Calu3 (cell line): ENCODE measurements around the gene KCND3. TPM values are rescaled to one million over a fixed set of nuclear protein-coding genes. Genes with fewer than 3 reads are reported as not detected.

Experiments
- BruUV-seq: library from RNA; stranded (reverse); fragments of 400-500 nt; replicated peaks from 2 replicates; lab custom pipeline; 2021; lab: Mats Ljungman, UMichigan
- CTCF ChIA-PET: fragments of 300-600 bp; sonication (Branson Sonifier 250); formaldehyde crosslinking; loops from one replicate; lab custom pipeline; 2022; ENCODE audit warnings: antibody characterized with exemption; lab: Charles Lee
- DNase-seq: peaks from one replicate; pipeline ENCODE4 v3.0.0; 2022
- H3K27ac Mint-ChIP-seq: one replicate; pipeline ENCODE4 v1.8.0; 2022; ENCODE audit warnings: mixed read lengths; ENCODE audit not compliant: unreplicated experiment
- H3K27me3 Mint-ChIP-seq: one replicate; pipeline ENCODE4 v1.8.0; 2022; ENCODE audit warnings: mixed read lengths; ENCODE audit not compliant: unreplicated experiment
- H3K36me3 Mint-ChIP-seq: one replicate; pipeline ENCODE4 v1.8.0; 2022; ENCODE audit warnings: mild to moderate bottlenecking, moderate library complexity, mixed read lengths; ENCODE audit not compliant: insufficient read depth, unreplicated experiment
- H3K4me1 Mint-ChIP-seq: one replicate; pipeline ENCODE4 v1.8.0; 2022; ENCODE audit warnings: mild to moderate bottlenecking, low read depth, mixed read lengths; ENCODE audit not compliant: unreplicated experiment
- H3K4me3 Mint-ChIP-seq: one replicate; pipeline ENCODE4 v1.8.0; 2022; ENCODE audit warnings: mild to moderate bottlenecking, low read depth, moderate library complexity, mixed read lengths; ENCODE audit not compliant: unreplicated experiment
- H3K9me3 Mint-ChIP-seq: one replicate; pipeline ENCODE4 v1.8.0; 2022; ENCODE audit warnings: low read depth, mixed read lengths; ENCODE audit not compliant: unreplicated experiment
- intact Hi-C: fragments of 100-400 bp; cut with micrococcal nuclease; formaldehyde crosslinking; loops from one replicate; pipeline ENCODE4 v1.10.0; 2022; ENCODE audit not compliant: unreplicated experiment
- total RNA-seq: library from RNA; stranded (reverse); gene quantifications from 2 replicates; pipeline ENCODE4 v1.2.3, GENCODE V29; 2022
- TF ChIP-seq, protein P1 (sequence below): fragments of 200-600 bp; IDR thresholded peaks from one replicate; pipeline ENCODE4 v1.8.0; 2022; ENCODE audit warnings: antibody characterized with exemption; ENCODE audit not compliant: unreplicated experiment

Gene KCND3
- total RNA-seq, 1 experiment from 2014 or later = 0.07 TPM

DNA sequence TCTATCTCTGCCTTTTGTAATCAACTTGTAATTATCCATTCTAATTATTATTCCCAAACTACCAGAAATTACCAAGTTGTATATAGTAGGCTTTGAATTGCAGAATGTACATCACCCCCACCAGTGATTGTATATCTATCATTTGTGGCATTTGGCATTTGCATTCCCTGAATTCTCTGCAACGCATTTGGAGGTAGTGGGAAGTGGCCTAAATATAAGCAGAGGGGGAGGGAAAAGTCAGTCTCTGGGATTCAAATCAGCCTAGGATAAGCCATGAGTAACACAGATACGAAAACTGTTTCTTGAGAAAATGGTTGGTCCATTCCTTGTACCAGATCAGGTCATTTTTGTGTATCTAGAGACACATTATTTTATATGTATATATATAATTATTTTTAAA, 213.1 kb downstream of the KCND3 start:
- BruUV-seq = no TSS peak
- no peak overlapping the region for H3K4me3 Mint-ChIP-seq
- CTCF ChIA-PET = no interaction called here
- intact Hi-C loops = no loop called here
- H3K9me3 Mint-ChIP-seq = no peaks in the 10 kb centered on the region
- H3K36me3 Mint-ChIP-seq = no peaks in the 10 kb centered on the region
- TF ChIP-seq, protein P1, sequence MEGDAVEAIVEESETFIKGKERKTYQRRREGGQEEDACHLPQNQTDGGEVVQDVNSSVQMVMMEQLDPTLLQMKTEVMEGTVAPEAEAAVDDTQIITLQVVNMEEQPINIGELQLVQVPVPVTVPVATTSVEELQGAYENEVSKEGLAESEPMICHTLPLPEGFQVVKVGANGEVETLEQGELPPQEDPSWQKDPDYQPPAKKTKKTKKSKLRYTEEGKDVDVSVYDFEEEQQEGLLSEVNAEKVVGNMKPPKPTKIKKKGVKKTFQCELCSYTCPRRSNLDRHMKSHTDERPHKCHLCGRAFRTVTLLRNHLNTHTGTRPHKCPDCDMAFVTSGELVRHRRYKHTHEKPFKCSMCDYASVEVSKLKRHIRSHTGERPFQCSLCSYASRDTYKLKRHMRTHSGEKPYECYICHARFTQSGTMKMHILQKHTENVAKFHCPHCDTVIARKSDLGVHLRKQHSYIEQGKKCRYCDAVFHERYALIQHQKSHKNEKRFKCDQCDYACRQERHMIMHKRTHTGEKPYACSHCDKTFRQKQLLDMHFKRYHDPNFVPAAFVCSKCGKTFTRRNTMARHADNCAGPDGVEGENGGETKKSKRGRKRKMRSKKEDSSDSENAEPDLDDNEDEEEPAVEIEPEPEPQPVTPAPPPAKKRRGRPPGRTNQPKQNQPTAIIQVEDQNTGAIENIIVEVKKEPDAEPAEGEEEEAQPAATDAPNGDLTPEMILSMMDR = no peak
- no peak overlapping the region for H3K27ac Mint-ChIP-seq
- DNase-seq = no peak
- H3K4me1 Mint-ChIP-seq = no peaks in the 10 kb centered on the region
- peaks cover 33% of the 10 kb centered on the region for H3K27me3 Mint-ChIP-seq

DNA sequence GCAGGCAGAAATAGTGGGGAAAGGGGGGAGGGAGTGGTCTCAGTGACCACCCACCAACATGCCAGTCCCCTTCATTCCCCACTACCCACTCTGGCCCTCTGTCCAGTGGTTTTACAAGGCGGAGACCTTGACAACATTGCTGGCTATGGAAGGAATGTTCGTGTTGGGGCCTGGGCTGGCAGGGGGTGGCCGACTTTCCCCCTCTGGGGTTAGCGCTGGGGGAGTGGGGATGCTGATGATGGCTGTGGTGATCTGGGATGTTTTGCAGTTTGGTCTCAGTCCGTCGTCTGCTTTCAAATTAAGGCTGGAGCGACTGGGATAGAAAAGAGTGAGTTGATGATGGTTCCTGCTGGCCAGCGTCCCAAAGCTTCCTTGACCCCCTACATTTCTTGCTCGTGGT, 213.5 kb downstream of the KCND3 start:
- Mint-ChIP-seq H3K27me3 (peaks cover 33% of the 10 kb centered on the region), H3K36me3 (no peaks in the 10 kb centered on the region), H3K4me3 (no peak overlapping the region), H3K9me3 (no peaks in the 10 kb centered on the region), H3K4me1 (no peaks in the 10 kb centered on the region), H3K27ac (no peak overlapping the region)
- TF ChIP-seq, protein P1 = no peak
- no TSS peak for BruUV-seq
- intact Hi-C loops = no loop called here
- CTCF ChIA-PET = no interaction called here
- DNase-seq = no peak

DNA sequence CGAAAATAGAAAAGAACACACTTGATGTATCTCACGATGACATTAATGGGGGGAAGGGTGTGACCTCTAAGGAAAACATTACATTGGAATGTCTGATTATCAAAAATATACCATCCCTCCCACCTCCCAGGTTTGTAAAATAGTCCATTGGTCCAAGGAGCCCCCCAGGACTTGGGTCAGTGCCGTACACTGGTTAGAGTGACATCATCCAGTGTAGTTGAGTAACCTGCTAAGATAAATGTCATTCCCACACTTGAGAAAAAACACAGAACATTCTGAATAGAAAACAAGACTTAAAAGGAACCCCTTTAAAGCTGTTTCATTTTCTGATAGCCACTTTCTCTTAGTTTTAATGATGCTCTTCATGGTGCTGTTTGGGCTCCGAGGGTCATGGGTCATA, 218.6 kb downstream of the KCND3 start:
- no peaks in the 10 kb centered on the region for H3K9me3 Mint-ChIP-seq
- no TSS peak for BruUV-seq
- CTCF ChIA-PET = no interaction called here
- intact Hi-C loops = no loop called here
- no peak overlapping the region for H3K4me3 Mint-ChIP-seq
- H3K36me3 Mint-ChIP-seq = peaks cover 5% of the 10 kb centered on the region
- no peak overlapping the region for H3K27ac Mint-ChIP-seq
- no peak for DNase-seq
- no peaks in the 10 kb centered on the region for H3K4me1 Mint-ChIP-seq
- TF ChIP-seq, protein P1 = no peak
- H3K27me3 Mint-ChIP-seq = no peaks in the 10 kb centered on the region

DNA sequence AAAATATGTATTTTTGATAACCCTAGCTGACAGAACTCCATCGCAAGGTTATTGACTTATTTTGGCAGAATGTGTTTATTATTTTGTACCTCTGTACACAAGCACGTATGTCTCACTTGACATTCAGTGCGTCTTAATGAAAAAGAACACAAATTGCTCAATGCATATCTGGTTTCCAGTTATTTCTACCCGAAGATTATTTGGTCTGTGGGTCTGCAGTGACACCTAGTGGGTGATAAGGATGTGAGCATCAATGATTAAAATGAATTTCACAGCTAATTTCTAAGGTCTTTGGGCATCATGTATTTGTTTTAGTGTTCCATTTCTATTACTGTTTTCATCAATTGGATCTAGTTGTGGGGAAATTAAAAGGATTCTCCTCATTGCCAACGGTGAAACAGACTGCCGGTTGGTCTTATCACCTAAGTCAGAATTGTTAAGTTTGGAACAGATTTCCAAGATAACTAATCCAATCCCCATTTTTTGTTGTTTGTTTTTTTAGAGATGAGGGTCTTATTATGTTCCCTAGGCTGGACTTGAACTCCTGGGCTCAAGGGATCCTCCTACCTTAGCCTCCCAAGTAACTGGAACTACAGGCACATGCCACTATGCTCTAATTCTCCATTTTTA, 219.8 kb downstream of the KCND3 start:
- TF ChIP-seq, protein P1 = peak; percentile 38
- Mint-ChIP-seq H3K9me3 (no peaks in the 10 kb centered on the region), H3K36me3 (peaks cover 6% of the 10 kb centered on the region), H3K4me1 (no peaks in the 10 kb centered on the region), H3K4me3 (no peak overlapping the region), H3K27me3 (no peaks in the 10 kb centered on the region), H3K27ac (no peak overlapping the region)
- no TSS peak for BruUV-seq
- peak; percentile 17 for DNase-seq
- CTCF ChIA-PET = interaction anchor here (0.6 to 1.6 kb wide), 5 partner anchors 23 to 562 kb away, joined by 3 to 9 read pairs (median 6); no protein-coding TSS in a partner anchor
- intact Hi-C loops = loop anchor here (1.0 to 5.0 kb wide), 2 partner anchors 54 to 287 kb away; no protein-coding TSS in a partner anchor
